ENCODE results near the gene RPS6KA2. TPM values are rescaled to one million over a fixed set of nuclear protein-coding genes. Genes with fewer than 3 reads are reported as not detected.

The RPS6KA2 gene
- total and polyA plus RNA-seq, 2 experiments from 2014 or later = 12.5 to 25.3 TPM

DNA sequence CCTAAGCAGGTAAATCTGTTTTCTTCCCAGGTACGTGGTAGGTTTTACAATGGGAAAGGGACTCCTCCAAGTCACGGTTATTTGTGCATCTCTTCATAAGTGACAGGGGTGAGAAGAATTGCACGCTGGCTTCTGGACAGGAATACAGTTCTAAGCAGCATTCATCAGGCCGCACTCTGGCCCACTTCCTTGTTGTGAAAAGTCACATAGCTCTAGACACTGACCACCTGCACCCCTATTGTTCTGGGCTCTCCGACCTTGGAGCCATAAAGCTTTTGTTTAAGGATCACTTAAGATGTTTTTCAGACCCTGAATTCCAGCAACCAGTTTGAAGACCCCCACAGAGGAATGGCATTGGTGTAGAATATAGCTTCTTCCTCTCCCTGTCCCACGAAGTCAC lies 72.0 kb downstream of the RPS6KA2 start:
- no peaks in the 10 kb centered on the region; the same call in 2 of the 3 replicates for H3K9me3 Mint-ChIP-seq
- Histone ChIP-seq H3K27me3 (ENCODE audit: insufficient read depth) (no peaks in the 10 kb centered on the region), H3K27ac (ENCODE audit: low read depth) (0 out of 2 replicates have a peak overlapping the region, but pooled peaks have one; percentile 65), H3K4me2 (no peak overlapping the region; the same call in 1 of the 2 replicates), H2AFZ (no peak overlapping the region), H3K79me2 (replicated peaks; ENCODE audit: insufficient read depth) (peaks cover 69% of the 10 kb centered on the region), H3F3A (replicated peaks; ENCODE audit: low read depth) (no peaks in the 10 kb centered on the region), H3K4me1 (ENCODE audit: insufficient read depth) (peaks cover 58% of the 10 kb centered on the region), H3K36me3 (ENCODE audit: insufficient read depth) (no peaks in the 10 kb centered on the region), H4K20me1 (replicated peaks; ENCODE audit: insufficient read depth) (peaks cover 5% of the 10 kb centered on the region; the same call in 1 of the 2 replicates), H3K4me3 (no peak overlapping the region), H3K9me2 (ENCODE audit: insufficient read depth) (no peaks in the 10 kb centered on the region)
- H3K27ac Mint-ChIP-seq = no peak overlapping the region
- H3K4me1 Mint-ChIP-seq = peaks cover 61% of the 10 kb centered on the region
- no peak for DNase-seq (ENCODE audit: low spot score)
- peaks cover 5% of the 10 kb centered on the region for H3K27me3 Mint-ChIP-seq (ENCODE audit: insufficient read depth, low read depth, poor library complexity)
- TF ChIP-seq NANOG (IDR thresholded peaks at IDR 0.05; ENCODE audit: borderline replicate concordance) (no peak), EZH2 (IDR thresholded peaks at IDR 0.05; ENCODE audit: low read depth, unreplicated experiment) (no peak), POLR2AphosphoS5 (IDR thresholded peaks at IDR 0.05; ENCODE audit: low read depth) (no peak), ZNF114 (CRISPR knock-in tag; IDR thresholded peaks at IDR 0.05) (no peak), ZNF331 (CRISPR knock-in tag; IDR thresholded peaks at IDR 0.05; ENCODE audit: low read depth) (no peak), EZH2phosphoT487 (IDR thresholded peaks at IDR 0.05; ENCODE audit: unreplicated experiment) (no peak), STAT1 (IDR thresholded peaks at IDR 0.05; ENCODE audit: unreplicated experiment) (no peak), CREB1 (CRISPR knock-in tag; IDR thresholded peaks at IDR 0.05; ENCODE audit: low read depth) (no peak), JUNB (IDR thresholded peaks at IDR 0.05; ENCODE audit: unreplicated experiment) (no peak)
- TF ChIP-seq, protein P1, sequence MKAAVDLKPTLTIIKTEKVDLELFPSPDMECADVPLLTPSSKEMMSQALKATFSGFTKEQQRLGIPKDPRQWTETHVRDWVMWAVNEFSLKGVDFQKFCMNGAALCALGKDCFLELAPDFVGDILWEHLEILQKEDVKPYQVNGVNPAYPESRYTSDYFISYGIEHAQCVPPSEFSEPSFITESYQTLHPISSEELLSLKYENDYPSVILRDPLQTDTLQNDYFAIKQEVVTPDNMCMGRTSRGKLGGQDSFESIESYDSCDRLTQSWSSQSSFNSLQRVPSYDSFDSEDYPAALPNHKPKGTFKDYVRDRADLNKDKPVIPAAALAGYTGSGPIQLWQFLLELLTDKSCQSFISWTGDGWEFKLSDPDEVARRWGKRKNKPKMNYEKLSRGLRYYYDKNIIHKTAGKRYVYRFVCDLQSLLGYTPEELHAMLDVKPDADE (IDR thresholded peaks at IDR 0.05) = no peak
- TF ChIP-seq, protein P2, sequence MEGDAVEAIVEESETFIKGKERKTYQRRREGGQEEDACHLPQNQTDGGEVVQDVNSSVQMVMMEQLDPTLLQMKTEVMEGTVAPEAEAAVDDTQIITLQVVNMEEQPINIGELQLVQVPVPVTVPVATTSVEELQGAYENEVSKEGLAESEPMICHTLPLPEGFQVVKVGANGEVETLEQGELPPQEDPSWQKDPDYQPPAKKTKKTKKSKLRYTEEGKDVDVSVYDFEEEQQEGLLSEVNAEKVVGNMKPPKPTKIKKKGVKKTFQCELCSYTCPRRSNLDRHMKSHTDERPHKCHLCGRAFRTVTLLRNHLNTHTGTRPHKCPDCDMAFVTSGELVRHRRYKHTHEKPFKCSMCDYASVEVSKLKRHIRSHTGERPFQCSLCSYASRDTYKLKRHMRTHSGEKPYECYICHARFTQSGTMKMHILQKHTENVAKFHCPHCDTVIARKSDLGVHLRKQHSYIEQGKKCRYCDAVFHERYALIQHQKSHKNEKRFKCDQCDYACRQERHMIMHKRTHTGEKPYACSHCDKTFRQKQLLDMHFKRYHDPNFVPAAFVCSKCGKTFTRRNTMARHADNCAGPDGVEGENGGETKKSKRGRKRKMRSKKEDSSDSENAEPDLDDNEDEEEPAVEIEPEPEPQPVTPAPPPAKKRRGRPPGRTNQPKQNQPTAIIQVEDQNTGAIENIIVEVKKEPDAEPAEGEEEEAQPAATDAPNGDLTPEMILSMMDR (conservative IDR thresholded peaks at IDR 0.05; ENCODE audit: low read depth in 2 of 2) = no peak
- TF ChIP-seq, protein P3, sequence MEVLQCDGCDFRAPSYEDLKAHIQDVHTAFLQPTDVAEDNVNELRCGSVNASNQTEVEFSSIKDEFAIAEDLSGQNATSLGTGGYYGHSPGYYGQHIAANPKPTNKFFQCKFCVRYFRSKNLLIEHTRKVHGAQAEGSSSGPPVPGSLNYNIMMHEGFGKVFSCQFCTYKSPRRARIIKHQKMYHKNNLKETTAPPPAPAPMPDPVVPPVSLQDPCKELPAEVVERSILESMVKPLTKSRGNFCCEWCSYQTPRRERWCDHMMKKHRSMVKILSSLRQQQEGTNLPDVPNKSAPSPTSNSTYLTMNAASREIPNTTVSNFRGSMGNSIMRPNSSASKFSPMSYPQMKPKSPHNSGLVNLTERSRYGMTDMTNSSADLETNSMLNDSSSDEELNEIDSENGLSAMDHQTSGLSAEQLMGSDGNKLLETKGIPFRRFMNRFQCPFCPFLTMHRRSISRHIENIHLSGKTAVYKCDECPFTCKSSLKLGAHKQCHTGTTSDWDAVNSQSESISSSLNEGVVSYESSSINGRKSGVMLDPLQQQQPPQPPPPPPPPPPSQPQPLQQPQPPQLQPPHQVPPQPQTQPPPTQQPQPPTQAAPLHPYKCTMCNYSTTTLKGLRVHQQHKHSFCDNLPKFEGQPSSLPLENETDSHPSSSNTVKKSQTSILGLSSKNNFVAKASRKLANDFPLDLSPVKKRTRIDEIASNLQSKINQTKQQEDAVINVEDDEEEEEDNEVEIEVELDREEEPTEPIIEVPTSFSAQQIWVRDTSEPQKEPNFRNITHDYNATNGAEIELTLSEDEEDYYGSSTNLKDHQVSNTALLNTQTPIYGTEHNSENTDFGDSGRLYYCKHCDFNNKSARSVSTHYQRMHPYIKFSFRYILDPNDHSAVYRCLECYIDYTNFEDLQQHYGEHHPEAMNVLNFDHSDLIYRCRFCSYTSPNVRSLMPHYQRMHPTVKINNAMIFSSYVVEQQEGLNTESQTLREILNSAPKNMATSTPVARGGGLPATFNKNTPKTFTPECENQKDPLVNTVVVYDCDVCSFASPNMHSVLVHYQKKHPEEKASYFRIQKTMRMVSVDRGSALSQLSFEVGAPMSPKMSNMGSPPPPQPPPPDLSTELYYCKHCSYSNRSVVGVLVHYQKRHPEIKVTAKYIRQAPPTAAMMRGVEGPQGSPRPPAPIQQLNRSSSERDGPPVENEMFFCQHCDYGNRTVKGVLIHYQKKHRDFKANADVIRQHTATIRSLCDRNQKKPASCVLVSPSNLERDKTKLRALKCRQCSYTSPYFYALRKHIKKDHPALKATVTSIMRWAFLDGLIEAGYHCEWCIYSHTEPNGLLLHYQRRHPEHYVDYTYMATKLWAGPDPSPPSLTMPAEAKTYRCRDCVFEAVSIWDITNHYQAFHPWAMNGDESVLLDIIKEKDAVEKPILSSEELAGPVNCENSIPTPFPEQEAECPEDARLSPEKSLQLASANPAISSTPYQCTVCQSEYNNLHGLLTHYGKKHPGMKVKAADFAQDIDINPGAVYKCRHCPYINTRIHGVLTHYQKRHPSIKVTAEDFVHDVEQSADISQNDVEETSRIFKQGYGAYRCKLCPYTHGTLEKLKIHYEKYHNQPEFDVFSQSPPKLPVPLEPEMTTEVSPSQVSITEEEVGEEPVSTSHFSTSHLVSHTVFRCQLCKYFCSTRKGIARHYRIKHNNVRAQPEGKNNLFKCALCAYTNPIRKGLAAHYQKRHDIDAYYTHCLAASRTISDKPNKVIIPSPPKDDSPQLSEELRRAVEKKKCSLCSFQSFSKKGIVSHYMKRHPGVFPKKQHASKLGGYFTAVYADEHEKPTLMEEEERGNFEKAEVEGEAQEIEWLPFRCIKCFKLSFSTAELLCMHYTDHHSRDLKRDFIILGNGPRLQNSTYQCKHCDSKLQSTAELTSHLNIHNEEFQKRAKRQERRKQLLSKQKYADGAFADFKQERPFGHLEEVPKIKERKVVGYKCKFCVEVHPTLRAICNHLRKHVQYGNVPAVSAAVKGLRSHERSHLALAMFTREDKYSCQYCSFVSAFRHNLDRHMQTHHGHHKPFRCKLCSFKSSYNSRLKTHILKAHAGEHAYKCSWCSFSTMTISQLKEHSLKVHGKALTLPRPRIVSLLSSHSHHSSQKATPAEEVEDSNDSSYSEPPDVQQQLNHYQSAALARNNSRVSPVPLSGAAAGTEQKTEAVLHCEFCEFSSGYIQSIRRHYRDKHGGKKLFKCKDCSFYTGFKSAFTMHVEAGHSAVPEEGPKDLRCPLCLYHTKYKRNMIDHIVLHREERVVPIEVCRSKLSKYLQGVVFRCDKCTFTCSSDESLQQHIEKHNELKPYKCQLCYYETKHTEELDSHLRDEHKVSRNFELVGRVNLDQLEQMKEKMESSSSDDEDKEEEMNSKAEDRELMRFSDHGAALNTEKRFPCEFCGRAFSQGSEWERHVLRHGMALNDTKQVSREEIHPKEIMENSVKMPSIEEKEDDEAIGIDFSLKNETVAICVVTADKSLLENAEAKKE (CRISPR knock-in tag; IDR thresholded peaks at IDR 0.05) = no peak
- TF ChIP-seq, protein P4, sequence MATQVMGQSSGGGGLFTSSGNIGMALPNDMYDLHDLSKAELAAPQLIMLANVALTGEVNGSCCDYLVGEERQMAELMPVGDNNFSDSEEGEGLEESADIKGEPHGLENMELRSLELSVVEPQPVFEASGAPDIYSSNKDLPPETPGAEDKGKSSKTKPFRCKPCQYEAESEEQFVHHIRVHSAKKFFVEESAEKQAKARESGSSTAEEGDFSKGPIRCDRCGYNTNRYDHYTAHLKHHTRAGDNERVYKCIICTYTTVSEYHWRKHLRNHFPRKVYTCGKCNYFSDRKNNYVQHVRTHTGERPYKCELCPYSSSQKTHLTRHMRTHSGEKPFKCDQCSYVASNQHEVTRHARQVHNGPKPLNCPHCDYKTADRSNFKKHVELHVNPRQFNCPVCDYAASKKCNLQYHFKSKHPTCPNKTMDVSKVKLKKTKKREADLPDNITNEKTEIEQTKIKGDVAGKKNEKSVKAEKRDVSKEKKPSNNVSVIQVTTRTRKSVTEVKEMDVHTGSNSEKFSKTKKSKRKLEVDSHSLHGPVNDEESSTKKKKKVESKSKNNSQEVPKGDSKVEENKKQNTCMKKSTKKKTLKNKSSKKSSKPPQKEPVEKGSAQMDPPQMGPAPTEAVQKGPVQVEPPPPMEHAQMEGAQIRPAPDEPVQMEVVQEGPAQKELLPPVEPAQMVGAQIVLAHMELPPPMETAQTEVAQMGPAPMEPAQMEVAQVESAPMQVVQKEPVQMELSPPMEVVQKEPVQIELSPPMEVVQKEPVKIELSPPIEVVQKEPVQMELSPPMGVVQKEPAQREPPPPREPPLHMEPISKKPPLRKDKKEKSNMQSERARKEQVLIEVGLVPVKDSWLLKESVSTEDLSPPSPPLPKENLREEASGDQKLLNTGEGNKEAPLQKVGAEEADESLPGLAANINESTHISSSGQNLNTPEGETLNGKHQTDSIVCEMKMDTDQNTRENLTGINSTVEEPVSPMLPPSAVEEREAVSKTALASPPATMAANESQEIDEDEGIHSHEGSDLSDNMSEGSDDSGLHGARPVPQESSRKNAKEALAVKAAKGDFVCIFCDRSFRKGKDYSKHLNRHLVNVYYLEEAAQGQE (IDR thresholded peaks at IDR 0.05; ENCODE audit: unreplicated experiment) = no peak
- ATAC-seq = no peak
- no peaks in the 10 kb centered on the region; the same call in 2 of the 3 replicates for H3K36me3 Mint-ChIP-seq (ENCODE audit: low read depth)
- H3K4me3 Mint-ChIP-seq = no peak overlapping the region
